OCI-LY3 (cell line): ENCODE data around the gene ICAM2.

Experiments used
- EZH2phosphoT487 ChIP-seq: fragments of 200-600 bp; shearing (Covaris generic); IDR thresholded peaks from 2 replicates; pipeline ENCODE4 v1.6.1; 2018; ENCODE audit warnings: antibody characterized with exemption, mixed run types, low read depth
- TF ChIP-seq, protein P1 (sequence below): fragments of 200-600, 300-600 bp; sonication (generic); IDR thresholded peaks from 2 replicates; pipeline ENCODE4 v1.5.1; 2014; ENCODE audit warnings: antibody characterized with exemption, low read length, low read depth

DNA sequence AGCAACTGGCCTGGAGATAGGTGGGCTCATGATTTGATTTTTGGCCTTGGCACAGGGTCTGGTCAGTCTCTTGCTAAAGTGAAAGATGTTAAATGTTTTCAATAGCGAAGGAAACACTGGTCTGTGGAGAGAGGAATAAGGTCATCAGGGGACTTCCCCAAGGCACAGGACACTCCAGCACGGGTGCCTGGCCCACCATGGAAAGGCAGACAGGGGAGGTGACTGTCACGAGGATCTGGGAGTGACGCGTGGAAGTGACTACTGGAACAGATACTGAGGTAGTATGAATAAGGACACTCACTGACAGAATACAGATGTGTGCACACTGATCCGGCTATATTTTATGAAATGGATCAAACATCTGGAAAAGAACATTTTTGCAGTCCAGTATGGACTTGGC lies 16.7 kb upstream of the ICAM2 start:
- TF ChIP-seq, protein P1, sequence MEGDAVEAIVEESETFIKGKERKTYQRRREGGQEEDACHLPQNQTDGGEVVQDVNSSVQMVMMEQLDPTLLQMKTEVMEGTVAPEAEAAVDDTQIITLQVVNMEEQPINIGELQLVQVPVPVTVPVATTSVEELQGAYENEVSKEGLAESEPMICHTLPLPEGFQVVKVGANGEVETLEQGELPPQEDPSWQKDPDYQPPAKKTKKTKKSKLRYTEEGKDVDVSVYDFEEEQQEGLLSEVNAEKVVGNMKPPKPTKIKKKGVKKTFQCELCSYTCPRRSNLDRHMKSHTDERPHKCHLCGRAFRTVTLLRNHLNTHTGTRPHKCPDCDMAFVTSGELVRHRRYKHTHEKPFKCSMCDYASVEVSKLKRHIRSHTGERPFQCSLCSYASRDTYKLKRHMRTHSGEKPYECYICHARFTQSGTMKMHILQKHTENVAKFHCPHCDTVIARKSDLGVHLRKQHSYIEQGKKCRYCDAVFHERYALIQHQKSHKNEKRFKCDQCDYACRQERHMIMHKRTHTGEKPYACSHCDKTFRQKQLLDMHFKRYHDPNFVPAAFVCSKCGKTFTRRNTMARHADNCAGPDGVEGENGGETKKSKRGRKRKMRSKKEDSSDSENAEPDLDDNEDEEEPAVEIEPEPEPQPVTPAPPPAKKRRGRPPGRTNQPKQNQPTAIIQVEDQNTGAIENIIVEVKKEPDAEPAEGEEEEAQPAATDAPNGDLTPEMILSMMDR: no peak
- no peak for TF ChIP-seq EZH2phosphoT487
